ENCODE data around the gene TNS1.

DNA sequence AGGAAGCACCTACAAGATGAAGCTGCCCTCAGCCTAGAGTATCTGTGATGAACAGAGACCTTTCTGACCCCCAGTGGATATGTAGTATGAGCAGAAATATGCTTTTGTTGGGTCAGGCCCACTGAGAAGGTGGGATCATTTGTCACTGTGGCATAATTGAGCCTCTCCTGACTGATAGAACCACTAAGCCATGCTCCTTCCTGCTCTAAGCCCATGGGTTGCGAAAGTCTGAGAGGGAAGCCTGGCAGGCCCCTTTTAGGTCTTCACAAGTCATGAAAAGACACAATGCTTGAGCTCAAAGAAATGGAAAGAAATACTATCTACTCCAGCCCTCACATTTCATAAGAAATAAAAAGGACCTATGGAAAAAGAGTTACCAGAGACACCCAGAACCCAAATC is 127.7 kb downstream of the TNS1 start:
- TF ChIP-seq EZH2 (IDR thresholded peaks at IDR 0.05): no peak
- TF ChIP-seq POLR2AphosphoS5 (IDR thresholded peaks at IDR 0.05; ENCODE audit: borderline replicate concordance, low read depth, low read length): no peak
- no peak for TF ChIP-seq FOXP2 (optimal IDR thresholded peaks at IDR 0.05; ENCODE audit: control extremely low read depth, extremely low read length, insufficient read depth)

Data from SK-N-MC (cell line).